Stimulated activated CD8-positive, alpha-beta memory T cell treated with anti-CD3 and anti-CD28 coated beads, Interleukin-7, amount 100 ng/mL, for 24 hours (primary cell): ENCODE results near the gene GNG12.

ENCODE experiments used
- DNase-seq: peaks from one replicate; pipeline ENCODE4 v3.0.0-alpha.2; 2020; ENCODE audit warnings: low read depth

Gene GNG12

DNA sequence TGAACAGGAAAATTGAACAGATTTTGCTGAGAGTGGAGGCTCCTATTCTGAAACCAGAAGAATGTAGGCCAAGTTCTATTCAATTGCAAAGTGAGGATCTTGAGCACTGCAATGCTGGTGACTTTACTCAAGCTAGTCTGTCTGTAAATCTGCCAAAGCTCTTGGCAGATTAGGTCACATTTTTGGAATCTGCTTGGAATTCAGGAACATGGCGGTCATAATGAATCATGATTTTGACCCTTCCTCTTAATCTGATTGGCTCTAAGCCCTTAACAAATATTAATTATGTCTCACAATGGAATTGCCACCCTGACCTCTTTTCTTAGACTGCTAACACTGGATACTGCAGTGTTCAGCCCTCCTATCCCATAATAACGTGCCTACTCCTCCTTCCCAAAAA, 7.2 kb upstream of the GNG12 start:
- no peak for DNase-seq

DNA sequence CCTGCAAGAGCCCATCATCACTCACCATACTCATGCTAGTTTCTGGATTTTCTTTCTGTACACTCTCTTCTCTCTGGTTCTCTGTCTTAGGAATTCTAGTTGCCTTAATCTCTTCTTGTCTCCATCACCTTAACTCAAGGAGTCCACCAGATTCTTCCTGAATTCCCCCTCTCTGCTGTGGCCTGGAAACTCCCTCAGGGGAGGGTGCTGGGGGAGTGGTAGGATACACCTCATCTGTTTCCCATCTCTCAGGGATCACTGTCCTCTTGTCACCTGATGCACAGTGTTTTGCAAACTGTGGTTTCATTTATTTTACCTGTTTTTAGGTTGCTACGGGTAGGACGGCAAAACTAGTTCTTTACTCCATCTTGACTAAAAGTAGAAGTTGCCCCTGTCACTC, 6.6 kb upstream of the GNG12 start:
- no peak for DNase-seq

DNA sequence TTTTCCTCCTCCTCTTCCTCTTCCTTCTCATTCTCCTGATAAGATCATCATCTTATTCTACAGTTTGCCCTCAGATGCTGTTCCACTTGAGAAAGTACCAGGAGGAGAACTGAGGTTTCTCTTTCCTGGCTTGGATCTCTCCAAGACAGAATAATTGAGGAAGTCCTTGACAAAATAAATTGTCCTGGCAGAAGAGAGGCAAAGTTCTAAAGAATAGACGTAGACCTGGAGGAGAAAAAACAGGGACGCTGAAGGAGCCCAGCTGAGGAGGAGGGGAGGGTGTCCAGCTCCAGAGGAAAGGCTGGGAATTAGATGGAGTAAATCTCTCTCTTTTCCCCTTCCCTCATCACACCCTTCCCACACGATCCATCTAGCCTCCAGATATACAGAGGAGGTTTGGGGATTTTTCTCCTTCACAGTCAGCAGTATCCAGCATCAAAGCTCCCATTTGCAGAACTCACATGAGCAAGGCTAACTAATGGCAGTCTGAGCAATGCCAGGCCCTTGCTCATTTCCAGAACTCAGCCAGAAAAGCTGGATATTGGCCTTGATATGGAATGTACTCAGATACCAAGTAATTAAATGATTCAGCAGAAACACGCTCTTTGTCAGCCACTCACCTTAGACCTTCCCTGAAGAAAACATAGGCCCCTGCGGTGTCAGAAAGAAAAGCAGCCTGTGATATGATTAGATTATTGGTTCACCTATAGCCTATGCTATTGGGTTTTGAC, 5.1 kb upstream of the GNG12 start:
- DNase-seq = no peak

DNA sequence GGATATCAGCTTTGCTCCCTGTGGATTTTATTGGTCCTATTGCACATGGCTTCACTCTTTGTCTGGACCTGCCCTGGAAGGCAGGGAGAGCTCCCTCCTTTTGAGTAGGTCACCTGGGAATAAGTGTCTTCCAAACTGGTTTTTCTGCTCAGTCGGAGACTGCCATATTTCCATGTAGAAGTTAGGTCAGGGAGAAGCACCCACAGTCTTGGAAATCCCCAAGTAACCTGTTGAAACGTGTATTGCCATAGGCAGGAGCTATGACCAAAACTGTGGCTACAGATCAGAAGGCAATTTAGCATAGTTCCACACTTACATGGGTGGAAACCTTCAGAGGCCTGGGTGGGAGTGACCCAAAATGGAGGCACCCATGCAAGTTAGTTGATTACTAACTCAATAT, 3.5 kb upstream of the GNG12 start:
- DNase-seq = no peak

DNA sequence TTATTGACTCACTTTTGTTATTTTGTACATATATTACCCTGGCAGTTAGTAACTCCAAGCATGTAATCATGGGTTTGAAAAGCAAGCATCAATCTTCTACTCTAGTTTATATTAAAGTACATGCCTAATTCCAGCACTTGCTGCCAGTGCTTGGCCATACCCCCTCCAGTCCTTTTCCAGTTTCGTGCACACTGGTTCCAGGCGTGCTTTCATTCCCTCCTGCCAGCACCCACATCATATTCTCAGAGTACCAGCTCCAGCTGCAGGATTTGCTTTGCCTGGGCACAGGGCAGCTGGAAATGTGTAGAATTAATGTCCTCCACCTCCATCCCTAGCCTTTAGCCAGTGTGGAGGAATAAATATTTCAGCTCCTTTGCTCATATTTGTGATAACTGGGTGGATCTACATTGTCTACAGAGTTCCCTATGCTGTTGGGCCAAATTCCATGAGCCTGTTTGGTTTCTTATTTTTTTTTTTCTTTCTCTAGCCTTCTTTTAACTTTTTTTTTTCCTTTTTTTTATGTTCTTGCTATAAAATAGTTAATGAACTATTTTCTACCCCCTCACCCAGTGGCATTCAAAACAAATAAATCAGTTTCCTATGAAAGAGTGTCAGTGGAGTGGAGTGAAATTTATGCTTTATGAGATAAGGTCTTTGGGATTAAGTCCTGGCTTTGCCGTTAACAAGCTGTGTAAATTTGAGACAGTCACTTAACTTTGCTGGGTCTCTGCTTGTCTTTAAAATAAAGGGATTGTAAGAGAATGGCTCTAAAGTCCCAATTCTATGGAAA, 2.6 kb upstream of the GNG12 start:
- DNase-seq = no peak

DNA sequence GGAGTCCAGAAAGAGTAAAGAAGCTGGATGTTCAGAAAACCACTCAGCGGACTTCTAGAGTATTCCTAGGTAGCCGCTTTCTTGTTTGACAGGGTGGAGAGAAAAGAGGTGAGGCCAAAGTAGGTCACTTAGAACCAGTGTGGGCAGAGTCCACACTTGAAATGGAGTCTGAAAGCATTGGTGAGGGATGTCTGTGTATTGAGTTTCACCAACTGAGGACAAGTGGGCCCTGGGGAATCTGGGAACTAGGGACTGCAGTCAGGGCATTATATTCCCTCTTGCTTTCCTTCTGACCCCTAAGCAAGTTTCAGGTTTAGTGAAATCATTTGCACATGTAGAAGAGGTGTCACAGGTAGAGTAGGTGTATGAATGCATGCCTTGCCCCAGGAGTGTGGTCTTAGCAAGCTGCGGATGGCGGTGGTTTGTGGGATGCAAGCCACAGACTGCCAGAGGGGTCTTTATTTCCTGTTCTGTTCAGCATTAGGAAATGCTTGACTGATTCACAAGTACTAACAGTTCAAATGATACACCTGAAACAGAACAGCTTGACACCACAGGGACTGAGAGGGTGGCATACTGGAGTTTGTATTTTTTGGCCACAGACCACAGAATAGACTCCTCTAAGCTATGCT, 1.1 kb upstream of the GNG12 start:
- no peak for DNase-seq

DNA sequence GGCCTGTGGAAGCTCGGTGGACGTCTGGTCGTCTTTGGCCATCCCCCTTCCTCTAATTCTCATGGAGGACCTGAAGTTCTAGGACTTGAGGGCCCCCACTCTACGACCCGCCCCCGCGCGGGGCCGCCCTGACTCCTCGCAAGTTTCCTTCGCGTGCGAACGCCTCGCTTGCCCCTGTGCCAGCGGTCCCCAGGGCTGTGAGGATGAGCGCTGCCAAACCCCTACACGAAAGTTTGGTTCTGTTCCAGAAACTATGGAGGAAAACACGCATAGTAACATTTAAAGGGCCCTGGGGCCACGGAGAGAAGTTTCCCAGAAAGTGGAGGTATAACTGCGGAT, 304 bp upstream of the GNG12 start:
- DNase-seq = no peak

DNA sequence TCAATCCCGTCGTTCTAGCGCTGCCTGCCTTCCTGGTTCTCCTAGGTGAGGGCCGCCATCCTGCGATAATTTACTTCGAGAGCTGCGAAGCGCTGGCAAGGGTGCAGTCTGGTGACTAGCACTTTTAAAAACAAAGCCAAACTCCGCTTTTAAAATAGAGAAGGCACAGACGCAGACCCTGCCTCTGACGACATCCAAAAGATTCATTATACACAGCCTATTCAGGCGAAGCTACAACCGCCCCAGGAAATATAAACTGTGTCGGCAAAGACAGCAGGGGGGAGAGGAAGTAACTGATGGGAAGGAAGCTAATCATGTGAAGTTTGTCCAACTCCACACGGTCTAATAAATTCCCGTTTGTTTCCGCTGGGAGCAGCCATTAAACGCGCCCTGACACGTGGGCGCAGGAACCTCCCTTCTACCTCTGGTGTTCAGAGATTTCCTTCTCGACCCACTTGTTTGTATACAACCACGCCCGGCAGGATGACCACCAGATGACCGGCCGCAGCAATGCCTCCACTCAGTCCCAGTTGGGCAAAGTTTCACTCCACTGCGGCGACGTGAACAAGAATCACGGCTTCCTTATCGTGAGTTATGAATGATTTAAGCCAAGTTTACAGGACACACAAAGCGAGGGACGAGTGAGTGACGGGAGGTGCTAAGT, 1.3 kb downstream of the GNG12 start:
- DNase-seq = no peak

DNA sequence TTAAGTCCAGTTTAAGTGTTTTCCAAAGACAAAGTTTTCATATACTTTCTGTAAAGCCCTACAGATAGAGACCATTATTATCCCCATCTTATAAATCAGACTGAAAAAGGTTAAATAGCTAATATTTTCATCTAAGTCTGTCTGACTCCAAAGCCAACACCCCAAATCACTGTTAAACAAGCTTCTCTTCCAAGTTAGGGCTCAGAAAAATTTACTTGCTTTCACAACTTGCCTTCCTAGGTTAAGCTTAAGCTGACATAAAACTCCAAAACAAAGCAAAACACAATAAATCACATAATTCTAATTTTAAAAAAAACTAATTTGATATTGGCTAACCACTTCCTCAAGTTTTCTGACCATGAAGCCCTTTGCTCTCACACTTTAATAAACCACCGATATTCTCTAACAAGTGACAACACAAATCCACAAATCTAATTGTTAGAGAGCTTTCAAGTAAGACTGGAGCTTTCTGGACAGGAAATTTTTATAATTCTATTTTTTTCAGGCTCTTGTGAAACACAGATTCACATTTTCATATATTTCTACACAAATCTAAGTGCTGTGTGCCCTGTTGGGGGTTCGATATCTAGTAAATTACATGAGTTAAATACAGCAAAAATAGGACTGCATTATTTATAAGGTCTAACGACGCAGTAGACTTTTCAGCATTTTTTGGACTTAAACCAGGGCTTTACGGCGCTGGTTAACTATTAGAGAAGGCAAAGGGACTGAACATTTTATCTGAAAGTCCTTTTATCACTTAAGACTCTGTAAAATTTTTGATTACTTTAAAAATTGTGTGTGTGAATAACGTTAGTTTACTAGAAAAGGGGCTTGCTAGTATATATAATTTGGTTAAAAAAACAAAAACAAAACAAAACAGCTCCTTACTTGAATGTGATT, 2.1 kb downstream of the GNG12 start:
- DNase-seq = no peak

DNA sequence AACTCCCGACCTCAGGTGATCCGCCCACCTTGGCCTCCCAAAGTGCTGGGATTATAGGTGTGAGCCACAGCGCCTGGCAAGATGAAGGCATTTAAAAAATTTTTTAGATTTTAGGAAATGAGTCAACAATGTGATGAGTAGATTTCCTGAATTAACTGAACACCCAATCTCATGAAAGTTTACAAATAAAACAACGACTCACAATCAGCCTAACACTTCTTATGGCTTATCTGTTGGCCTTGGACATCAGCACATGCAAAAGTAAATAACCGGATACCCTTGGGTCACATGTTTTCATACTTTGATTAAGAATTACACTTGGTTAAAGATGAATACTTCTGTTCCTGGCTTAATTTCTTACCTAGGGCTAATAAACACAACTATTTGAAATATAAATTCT, 3.0 kb downstream of the GNG12 start:
- DNase-seq = no peak

DNA sequence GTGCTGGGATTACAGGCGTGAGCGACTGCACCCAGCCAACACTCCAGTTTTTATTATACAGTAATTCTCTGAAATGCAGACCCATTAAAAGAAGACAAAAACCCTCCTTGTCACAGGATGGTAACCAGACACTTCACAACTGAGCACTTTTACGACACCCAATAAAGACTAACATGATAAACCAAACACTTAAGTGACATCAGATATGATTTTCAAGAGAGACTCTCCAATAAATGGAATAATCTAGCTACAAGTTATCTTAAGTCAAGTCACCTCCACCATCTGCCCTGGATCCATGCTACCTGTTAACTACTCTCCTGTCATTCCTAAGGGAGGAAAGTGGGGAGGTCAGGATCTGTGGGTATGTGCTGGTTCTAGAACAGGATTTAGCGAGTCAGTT, 5.6 kb downstream of the GNG12 start:
- no peak for DNase-seq

DNA sequence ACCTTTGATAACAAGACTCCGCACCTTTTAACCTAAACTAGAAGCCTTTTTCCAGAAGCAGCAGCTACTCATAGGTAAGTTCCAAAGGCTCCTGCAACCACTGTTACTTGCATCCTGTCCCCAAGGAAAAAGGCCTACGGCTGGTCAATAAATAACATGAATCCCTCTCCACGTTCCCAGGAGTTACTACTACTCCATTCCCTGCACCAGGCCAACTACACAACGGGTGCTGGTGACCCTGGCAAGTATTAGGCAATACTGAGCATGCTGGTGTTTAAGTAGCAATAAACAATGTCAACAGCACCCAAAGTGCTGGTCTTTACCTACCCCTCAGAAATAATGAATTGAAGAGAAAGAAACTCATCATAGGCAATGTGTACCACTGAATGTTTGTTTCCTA, 7.7 kb downstream of the GNG12 start:
- DNase-seq = no peak

DNA sequence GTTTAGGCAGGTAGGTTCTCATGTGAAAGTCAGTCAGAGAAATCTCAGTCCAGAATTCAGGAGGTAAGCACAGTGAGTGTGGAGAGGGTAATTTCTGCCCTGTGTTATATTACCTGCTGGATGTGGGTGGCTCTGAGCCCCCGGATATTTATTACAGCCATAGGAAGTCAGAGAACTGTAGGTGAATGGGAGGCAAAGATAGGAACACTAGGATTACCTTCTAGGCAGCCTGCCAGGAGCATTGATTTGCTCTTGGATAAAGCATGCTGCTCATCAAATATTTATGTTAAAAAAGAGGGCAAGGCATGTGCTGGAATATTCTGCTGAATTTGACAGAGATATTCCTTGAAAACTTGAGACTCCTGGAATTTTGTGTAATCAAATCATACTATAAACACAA, 8.5 kb downstream of the GNG12 start:
- no peak for DNase-seq

DNA sequence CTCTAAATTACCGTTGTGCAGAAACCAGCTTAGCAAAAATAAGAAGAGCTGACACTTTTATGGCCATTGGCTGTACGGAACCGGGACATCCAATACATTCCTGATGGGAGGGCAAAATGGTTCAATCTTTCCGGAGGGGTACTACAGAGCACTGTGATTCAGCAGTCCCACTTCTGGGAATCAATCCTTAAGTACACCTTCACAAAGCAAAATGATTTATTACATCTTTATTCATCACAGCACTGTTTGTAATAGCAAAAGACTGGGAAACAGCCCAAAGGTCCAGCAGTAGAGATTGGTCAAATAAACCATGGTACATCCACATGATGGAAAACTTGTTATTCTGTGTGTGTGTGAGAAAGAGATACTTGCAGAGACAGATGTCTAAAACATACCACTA, 9.7 kb downstream of the GNG12 start:
- no peak for DNase-seq

DNA sequence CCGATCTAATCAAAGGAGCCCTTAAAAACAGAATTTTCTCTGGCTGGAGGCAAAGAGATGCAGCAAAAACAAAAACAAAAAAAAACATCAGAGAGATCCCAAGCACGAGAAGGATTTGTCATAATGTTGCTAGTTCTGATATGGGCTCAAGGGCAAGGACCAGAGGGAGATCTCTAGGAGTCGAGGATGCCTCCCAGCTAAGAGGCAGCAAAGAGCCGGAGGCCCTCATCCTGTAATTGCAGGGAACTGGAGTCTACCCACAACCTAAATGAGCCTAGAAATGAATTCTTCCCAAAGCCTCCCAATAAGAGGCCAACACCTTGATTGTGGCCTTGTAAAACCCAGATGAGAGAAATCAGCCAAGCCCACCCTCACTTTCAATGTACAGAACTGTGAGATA, 12.0 kb downstream of the GNG12 start:
- no peak for DNase-seq

DNA sequence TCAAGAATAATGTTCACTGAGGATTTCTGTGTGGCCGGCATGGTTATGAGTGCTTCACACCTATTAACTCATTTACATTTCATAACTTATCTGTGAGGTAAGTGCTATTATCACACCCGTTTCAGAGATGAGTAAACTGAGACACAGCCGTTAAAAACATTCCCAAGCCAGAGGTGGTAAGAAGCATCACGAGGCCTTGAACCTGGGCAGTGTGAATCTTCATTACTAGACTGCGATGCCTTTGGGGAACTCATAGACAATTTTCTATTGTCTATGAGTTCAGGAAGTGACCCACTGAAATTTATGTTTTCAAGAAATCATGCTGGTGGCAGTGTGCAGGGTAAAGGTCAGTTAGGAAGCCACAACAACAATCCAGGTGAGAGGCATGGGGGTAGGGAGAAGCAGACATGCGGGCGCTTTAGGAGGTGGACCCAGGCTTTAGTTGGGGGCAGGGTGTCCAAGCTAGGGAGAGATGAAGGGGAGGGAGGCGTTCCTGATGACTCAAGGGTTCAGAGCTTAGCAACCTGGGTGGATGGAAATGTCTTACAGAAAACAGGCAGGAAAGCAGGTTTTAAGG, 14.5 kb downstream of the GNG12 start:
- DNase-seq = no peak

DNA sequence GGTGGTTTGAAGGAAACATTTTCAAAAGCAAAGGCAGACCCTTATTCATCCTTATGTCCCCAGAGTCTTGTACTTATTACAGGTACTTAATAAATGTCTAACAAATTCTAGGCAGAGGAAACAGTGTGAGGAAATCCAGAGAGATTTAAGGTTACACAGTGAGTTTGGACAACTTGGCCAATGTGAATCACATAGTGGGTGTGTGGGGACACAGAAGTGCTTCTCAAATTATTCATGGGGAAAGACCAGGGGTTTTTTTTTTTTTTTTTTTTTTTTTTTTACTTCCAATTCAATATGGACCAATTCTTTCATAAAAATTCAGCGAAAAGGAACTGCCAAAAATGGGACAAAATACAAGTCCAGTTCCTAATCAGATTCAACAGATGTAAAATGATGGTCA, 15.1 kb downstream of the GNG12 start:
- DNase-seq = no peak

DNA sequence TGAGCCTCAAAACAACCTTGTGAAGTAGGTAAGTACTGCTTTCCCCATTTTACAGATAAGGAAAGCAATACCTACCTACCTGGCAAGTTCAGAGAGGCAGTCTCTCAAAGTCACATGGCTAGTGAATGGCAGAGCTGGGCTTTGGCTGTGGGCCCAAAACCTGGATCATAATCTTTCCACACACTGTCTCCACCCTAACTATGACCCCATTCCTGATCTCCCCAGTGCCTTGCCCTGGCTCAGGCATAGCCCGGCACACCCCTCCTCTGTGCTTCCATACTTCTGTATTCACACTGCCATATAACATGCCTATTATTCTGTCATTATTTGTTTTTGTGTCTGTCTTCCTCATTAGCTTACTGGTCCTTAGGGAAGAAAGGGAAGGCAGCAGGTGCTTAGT, 15.9 kb downstream of the GNG12 start:
- no peak for DNase-seq

DNA sequence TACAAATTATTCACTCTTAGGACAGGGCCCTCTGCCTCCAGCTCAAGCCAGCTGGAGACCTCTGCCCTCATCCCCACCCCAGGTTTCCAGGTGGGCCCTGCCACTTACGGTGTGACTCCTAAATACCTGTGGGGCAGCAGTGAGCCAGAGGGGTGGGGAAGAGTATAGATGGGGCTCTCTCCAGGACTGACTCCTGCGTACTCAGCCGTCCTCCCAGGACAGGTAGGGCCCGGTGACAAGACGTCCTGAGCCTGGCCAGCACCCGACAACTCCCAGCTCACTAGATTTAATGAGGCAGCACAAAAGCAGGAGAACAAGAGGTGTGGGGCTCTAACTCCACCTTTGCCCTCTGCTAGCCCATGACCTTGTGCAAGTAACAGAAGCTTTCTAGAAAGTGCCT, 16.8 kb downstream of the GNG12 start:
- DNase-seq = no peak

DNA sequence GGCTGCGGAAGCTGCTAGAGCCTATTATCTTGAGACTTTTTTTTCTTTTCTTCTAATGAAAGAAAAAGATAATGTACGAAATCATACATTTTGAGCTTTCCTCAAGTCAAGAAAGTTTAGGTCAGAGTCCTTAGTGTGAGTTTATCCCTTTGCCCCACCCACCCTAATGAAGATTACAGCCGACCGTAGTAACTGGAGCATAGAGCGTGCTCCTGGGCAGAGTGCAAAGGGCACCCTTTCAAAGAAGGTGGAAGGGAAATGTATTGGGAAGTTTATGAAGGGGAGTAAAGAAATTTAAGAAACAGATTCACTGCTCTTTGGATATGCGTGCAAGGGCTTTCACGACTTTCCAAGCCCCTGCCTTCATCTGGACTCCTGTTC, 17.2 kb downstream of the GNG12 start:
- DNase-seq = no peak

DNA sequence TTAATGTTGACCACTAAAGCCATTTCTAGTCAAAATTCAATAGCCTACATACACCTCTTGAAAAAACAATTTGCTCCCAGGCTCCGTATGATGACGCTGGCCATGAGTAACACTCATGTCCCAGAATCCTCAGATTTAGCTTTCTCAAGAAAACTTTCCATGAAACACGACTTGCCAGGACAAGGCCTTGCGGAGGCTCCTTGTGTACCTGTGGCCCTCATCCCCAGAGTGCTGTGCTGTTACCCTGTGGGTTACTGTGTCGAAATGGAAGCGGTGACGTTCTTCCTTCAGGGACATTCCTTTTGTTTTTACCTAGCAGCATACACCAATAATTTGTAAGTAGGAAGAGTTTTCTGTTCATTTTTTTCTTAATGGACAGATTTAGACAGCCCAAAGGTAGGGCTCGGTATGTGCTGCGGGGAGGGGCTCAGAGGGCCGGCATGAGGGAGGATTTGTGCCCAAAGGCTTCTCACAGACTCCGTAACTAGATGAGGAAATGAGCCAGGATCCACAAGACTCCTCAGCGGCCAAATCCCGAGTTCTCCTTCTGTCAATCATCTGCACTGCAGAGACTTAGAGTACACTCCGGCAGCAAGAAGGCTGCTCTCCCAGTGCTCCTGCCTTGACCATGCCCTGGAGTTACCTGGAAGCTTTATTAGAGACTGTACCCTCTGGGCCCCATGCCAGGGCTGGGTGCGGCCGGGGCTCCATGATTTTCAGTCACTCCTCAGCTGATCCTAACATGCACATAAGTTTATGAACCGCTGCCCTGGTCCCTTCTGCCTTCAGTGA, 17.8 kb downstream of the GNG12 start:
- DNase-seq = no peak
